MG63 (cell line): ENCODE data around the gene CCDC83. TPM values are rescaled to one million over a fixed set of nuclear protein-coding genes. Genes with fewer than 3 reads are reported as not detected.
"Not testable (repeated sequence)": the region's sequence is repeated elsewhere in the genome, so short reads cannot be mapped to it uniquely, and the experiment has no call there.

Experiments used
- DNase-seq: peaks from one replicate; pipeline ENCODE4 v3.0.0-alpha.2; 2020
- H3K27me3 ChIP-seq: fragments of 250-450 bp; sonication (Bioruptor Pico); 2 replicates; pipeline ENCODE4 v1.5.1; 2020; ENCODE audit warnings: mild to moderate bottlenecking, moderate library complexity
- H3K36me3 ChIP-seq: fragments of 250-450 bp; sonication (Bioruptor Pico); 2 replicates; pipeline ENCODE4 v1.5.1; 2020; ENCODE audit warnings: mild to moderate bottlenecking, moderate library complexity
- H3K4me3 ChIP-seq: fragments of 250-450 bp; sonication (Bioruptor Pico); 2 replicates; pipeline ENCODE4 v1.5.1; 2020; ENCODE audit warnings: mild to moderate bottlenecking, moderate library complexity
- H3K9me3 ChIP-seq: fragments of 250-450 bp; sonication (Bioruptor Pico); 2 replicates; pipeline ENCODE4 v1.5.1; 2020; ENCODE audit warnings: mild to moderate bottlenecking, moderate library complexity
- total RNA-seq: library from RNA; depleted of rRNA; stranded (reverse); fragments of >200 nt; shearing (Covaris generic); gene quantifications from 2 replicates; pipeline ENCODE4 v1.2.3, GENCODE V29; 2014; ENCODE audit warnings: low replicate concordance

Gene CCDC83
- total RNA-seq, 1 experiment from 2014 or later, result not detected

DNA sequence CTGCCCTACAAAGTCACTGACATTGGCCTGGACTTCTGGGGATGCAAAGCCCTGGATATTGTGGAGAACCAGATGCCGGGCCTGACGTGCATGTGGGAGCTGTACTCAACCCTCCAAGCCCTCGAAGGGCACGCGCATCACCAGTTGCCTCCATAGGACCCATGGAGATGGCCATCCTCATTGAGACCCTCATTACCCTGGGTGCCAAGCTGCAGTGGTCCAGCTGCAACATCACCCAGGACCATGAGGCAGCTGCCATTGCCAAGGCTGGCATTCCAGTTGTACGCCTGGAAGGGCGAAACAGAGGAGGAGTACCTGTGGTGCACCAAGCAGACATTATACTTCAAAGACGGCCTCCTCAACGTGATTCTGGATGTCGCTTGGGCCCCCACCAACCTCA is 1.9 kb downstream of the CCDC83 start:
- H3K9me3 ChIP-seq, result no peaks in the 10 kb centered on the region
- no peak for DNase-seq
- H3K36me3 ChIP-seq, result no peaks in the 10 kb centered on the region
- H3K27me3 ChIP-seq, result no peaks in the 10 kb centered on the region
- no peak overlapping the region for H3K4me3 ChIP-seq

DNA sequence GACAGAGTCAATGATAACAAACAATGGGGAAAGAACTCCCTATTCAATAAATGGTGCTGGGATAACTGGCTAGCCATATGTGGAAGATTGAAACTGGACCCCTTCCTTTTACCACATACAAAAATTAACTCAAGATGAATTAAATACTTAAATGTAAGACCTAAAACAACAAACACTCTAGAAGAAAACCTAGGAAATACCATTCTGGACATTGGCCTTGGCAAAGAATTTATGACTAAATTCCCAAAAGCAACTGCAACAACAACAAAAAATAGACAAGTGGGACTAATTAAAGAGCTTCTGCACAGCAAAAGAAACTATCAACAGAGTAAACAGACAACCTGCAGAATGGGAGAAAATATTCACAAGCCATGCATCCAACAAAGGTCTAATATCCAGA is 4.4 kb downstream of the CCDC83 start:
- H3K36me3 ChIP-seq, DNase-seq, H3K4me3 ChIP-seq, H3K9me3 ChIP-seq, H3K27me3 ChIP-seq: not testable (repeated sequence)

DNA sequence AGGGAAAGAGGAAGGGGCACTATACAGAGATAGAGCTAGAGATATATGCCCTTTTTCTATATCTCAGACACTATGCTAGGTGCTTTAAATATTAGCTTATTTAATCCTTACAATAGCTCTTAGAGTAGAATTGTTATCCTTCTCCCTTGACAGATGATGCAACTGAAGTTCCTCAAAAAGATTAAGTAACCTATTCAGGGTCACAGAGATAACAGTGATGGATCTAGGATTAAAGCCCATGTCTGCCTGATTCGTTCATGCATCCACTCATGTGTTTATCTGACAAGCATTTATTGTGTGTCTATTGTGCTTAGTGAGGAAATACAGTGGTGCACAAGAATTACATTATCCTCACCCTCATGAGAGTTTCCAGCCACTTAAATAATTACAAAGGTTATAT is 8.7 kb downstream of the CCDC83 start:
- H3K4me3 ChIP-seq, result no peak overlapping the region
- no peaks in the 10 kb centered on the region for H3K36me3 ChIP-seq
- DNase-seq, result no peak
- no peaks in the 10 kb centered on the region for H3K27me3 ChIP-seq
- H3K9me3 ChIP-seq, result no peaks in the 10 kb centered on the region

DNA sequence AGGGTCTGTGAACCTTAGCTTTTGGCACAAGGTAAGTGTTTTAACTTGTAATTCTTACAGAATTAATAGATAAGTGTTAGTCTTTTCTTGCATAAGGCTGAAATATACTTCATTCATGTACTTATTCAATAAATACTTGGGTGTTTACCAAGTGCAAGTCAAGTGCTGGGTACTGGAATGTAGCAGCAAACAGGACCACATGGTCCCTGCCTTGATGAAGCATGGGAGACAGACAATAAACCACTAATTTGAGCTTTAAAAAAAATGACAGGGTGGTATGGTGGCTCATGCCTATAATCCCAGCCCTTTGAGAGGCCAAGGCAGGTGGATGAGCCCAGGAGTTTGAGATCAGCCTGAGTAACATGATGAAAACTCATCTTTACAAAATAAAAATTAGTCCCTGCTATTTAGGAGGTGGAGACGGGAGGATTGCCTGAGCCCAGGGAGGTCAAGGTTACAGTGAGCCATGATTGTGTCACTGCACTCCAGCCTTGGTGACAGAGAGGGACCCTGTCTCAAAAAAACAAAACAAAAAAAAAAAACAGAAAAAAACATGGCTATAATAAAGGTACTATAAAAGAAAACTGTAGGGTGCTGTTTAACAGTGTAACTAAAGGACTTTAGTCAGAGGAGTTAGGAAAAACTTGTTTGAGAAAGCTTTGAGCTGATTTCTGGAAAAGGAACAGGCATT is 11.1 kb downstream of the CCDC83 start:
- Histone ChIP-seq H3K36me3 (no peaks in the 10 kb centered on the region), H3K27me3 (no peaks in the 10 kb centered on the region), H3K9me3 (no peaks in the 10 kb centered on the region), H3K4me3 (no peak overlapping the region)
- DNase-seq, result no peak

DNA sequence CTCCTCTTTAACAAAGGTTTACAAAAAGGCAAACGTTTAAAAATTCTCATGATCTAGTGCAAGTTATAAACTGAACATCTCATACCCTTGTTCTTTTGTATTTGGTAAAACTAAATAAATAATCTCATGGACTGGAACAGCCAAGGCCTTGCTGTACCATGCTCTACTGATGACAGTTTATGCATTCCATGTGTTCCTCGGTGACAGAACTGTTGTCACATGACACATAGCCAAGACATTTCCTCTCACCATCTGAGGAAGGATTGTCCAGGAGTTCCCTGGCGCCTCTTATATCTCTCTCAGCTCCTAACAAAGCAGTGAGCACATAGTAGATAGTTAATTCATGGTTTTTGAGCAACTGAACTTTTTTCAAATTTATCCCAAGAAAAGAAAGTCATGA is 12.6 kb downstream of the CCDC83 start:
- no peaks in the 10 kb centered on the region for H3K9me3 ChIP-seq
- no peaks in the 10 kb centered on the region for H3K27me3 ChIP-seq
- no peak for DNase-seq
- no peak overlapping the region for H3K4me3 ChIP-seq
- H3K36me3 ChIP-seq, result no peaks in the 10 kb centered on the region

DNA sequence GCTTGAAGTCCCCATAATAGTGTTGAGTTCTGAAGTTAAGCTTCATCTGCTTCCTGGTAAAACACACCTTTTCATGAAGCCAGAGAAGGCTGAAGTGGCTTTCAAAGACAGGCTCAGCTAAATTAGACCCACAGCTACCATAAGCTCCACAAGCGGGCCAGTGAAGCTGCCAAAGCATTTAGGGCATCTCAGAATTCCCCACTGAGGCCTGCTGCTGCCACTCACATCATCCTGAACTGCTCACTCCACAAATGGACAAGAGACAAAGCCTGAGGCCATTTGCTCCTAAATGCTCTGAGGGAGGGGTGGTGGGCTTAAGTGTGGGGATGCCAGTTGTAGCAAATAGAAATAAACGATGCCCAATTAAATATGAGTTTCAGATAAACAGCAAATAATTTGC is 14.6 kb downstream of the CCDC83 start:
- H3K36me3 ChIP-seq, result no peaks in the 10 kb centered on the region
- H3K4me3 ChIP-seq, result no peak overlapping the region
- no peak for DNase-seq
- no peaks in the 10 kb centered on the region for H3K9me3 ChIP-seq
- H3K27me3 ChIP-seq, result no peaks in the 10 kb centered on the region

DNA sequence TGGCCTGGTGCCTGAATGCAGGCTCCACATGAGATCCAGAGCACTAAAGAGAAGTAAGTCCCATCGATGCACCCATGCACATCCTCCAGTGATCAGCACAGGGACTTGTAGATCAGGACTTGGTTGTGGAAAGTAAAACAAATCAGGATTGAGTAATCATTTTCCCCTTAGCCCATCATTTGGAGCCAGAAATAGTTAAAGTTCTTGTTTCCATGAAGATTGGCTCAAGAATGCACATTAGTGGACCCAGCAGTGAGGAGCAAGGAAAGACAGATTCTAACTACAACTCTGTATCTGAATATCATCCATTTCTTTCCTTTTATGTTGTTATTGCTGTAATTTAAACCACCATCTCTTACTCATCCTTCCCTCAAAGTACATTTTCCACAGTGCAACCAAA is 19.1 kb downstream of the CCDC83 start:
- DNase-seq, result no peak
- Histone ChIP-seq H3K4me3 (no peak overlapping the region), H3K36me3 (no peaks in the 10 kb centered on the region), H3K9me3 (no peaks in the 10 kb centered on the region), H3K27me3 (no peaks in the 10 kb centered on the region)

DNA sequence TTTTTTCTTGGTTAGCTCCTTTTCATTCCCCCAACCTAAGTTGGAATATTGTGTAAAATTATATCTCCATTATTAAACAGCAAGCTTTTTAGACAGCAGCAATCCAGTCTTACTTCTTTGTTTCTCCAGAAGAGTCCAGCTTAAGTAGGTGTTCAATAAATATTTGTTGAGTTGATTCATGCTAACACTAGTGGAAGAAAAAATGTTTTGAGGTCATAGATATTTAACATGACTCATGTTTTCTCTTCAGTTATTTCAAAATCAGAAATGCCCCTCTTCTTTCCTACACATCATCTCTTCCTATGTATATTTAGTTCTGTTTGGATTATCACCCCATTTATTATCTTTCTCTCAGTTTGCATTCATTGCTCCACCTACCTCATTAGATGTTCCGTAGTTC is 20.3 kb downstream of the CCDC83 start:
- Histone ChIP-seq H3K4me3 (no peak overlapping the region), H3K27me3 (no peaks in the 10 kb centered on the region), H3K9me3 (no peaks in the 10 kb centered on the region), H3K36me3 (no peaks in the 10 kb centered on the region)
- DNase-seq, result no peak

DNA sequence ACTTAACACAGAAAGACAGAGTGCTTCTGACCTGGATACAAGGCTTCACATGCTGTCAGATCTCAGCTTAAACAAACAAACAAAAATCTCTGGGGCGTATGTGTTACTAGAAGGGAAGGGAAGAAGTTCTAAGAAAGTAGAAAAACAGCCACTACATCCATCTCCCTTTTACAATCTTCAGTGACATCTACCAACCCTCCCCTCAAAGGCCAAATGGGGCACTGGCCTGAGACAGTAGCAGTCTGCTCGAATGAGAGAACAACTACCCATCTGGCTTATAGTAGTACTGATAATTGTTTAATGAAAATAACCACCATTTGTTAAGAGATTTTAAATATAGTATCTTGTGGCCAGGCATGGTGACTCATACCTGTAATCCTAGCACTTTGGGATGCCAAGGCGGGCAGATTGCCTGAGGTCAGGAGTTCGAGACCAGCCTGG is 29.4 kb downstream of the CCDC83 start:
- Histone ChIP-seq H3K4me3 (no peak overlapping the region), H3K9me3 (no peaks in the 10 kb centered on the region), H3K27me3 (no peaks in the 10 kb centered on the region), H3K36me3 (no peaks in the 10 kb centered on the region)
- peak; percentile 63 for DNase-seq

DNA sequence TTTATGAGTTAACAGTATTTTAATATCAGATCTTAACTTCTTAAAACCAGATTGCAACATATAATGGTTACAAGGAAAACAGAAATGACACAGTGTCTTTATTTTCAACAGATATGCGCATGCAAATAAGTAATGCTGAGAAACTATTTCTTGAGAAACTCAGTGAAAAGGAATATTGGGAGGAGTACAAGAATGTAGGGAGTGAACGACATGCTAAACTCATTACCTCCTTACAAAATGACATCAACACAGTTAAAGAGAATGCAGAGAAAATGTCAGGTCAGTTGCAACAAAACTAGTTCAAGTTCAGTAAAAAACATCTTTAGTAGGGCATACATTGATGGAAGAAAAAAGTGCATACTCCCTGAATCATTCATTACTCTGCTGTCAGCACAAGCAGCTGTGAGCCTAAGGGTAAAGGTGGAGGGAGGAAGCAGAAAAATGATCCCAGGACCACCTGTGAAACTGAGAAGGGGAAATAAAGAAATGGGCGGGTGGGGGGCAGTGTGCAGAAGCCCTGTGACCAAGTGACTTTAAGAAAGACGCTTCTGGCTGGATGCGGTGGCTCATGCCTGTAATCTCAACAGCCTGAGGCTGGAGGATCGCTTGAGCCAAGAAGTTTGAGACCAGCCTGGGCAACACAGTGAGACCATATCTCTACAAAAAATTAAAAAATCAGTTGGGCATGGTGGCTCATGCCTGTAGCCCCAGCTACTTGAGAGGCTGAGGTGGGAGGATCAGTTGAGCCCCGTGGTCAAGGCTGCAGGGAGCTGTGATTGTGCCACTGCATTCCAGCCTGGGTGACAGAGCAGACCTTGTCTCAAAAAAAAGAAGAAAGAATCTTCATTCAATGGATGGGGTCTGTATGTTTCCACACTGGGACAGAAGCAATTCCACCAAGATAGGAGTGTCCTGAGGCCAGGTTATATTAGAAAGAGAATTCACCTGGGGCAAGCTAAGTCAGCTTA is 31.2 kb downstream of the CCDC83 start:
- no peak overlapping the region for H3K4me3 ChIP-seq
- no peaks in the 10 kb centered on the region for H3K36me3 ChIP-seq
- H3K9me3 ChIP-seq, result no peaks in the 10 kb centered on the region
- no peaks in the 10 kb centered on the region for H3K27me3 ChIP-seq
- no peak for DNase-seq

DNA sequence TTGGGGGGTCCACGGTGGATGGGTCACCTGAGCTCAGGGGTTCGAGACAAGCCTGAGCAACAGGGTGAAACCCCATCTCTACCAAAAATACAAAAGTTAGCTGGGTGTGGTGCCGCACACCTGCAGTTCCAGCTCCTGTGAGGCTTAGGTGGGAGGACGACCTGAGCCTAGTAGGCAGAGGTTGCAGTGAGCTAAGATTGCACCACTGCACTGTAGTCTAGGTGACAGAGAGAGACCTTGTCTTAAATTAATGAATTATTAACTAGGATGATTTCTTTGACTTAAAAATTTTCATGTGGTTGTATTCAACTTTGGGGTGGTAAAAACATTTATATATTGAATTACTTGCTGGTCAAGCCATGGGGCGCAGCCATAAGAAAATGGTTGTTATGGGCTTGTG is 33.9 kb downstream of the CCDC83 start:
- H3K9me3 ChIP-seq, result no peaks in the 10 kb centered on the region
- DNase-seq, result no peak
- no peaks in the 10 kb centered on the region for H3K36me3 ChIP-seq
- H3K4me3 ChIP-seq, result no peak overlapping the region
- H3K27me3 ChIP-seq, result no peaks in the 10 kb centered on the region

DNA sequence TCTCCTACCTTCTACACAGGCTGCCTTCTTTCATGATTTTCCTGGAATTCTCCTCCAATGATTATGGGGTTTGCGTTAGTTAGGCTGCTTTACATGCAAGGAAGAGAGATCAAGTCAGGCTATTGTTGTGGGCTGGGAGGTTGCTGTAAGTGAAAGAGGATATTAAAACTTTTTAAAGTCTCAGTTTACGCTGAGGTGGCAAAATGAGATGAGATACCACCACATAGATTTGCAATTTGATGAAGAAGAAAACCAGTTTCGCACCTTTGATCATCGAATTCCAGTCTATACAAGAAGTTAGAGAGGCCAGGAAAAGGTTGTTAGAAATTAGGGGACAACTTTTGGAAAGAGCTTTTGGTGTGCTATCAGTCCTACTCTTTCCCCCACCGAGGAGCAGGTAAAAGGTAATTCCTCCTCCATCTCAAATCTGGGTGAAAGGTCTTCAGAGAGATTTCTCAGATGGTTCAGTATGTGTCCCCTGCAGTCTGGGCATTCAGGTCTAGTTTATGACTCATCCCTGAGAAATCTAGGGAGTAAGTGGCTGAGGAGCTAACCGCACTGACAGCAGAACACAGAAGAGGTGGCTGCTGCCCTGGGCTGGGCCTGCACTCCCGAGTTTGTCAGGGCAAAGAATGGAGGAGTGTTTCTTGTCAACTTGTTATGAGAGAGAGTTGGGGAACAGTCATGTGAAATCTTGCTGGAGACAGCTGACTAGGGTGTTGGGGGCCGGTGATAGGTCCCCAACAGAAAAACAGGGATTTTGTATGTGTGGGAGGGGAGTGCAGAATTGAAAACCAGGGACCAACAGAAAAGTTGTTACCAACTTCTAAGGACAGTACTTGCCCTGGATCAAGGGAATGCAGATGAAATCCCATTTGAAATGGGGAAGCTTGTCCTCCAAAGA is 34.7 kb downstream of the CCDC83 start:
- H3K27me3 ChIP-seq, result no peaks in the 10 kb centered on the region
- peak; percentile 52 for DNase-seq

DNA sequence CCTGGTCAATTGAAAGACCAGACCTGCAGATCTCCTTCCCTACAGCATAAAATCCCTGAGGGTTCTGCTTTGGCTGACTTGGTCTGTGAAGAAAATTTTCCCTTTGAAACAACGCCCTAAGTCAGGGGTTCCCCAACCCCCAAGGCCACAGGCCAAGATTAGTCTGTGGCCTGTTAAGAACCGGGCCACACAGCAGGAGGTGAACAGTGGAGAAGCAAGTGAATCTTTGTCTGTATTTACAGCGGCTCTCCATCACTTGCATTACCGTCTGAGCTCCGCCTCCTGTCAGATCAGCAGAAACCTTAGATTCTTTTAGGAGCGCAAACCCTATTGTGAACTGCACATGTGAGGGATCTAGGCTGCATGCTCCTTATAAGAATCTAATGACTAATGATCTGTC is 38.2 kb downstream of the CCDC83 start:
- no peaks in the 10 kb centered on the region for H3K9me3 ChIP-seq
- DNase-seq, result no peak
- H3K36me3 ChIP-seq, result no peaks in the 10 kb centered on the region
- H3K4me3 ChIP-seq, result no peak overlapping the region
- no peaks in the 10 kb centered on the region for H3K27me3 ChIP-seq

More for the DNA sequence above, 34.7 kb downstream of the CCDC83 start:
- Histone ChIP-seq H3K36me3 (no peaks in the 10 kb centered on the region), H3K9me3 (no peaks in the 10 kb centered on the region), H3K4me3 (no peak overlapping the region)

DNA sequence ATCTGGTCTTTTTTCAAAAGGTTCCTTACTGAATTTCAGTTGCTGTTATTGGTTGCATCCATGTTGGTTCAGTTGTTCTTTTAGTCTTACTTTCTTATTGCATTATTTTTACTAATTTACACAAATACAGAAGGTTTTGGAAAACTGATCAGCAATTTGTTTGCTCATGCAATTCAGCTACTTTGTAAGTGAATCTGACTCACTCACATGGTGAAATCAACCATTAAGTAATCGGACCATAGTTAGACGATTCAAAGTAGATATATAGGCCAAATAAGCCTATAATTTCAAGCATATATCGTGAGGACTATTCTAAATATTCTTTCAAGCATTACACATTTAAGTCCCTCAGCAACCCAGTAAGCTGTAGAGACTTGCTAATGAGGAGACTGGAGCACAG is 41.7 kb downstream of the CCDC83 start:
- DNase-seq, result no peak
- no peaks in the 10 kb centered on the region for H3K36me3 ChIP-seq
- no peaks in the 10 kb centered on the region for H3K9me3 ChIP-seq
- H3K4me3 ChIP-seq, result no peak overlapping the region
- H3K27me3 ChIP-seq, result no peaks in the 10 kb centered on the region

DNA sequence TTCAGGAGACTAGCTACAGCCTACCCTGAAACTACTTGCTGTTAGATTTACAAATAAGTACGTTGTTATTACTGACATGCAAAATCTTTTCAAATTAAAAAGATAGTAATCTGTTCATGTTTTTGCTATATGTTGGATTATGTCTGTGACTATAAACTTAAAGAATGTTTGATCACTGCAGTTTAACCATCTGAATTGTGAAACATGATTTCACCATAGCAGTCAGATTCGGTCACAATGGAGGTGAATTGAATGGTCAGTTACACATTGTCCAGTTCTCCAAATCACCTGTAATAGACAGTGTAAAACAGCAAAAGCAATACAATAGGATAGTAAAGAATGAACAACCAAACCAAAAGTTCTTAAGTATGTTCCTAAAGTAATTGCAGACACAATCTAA is 43.3 kb downstream of the CCDC83 start:
- no peaks in the 10 kb centered on the region for H3K9me3 ChIP-seq
- no peaks in the 10 kb centered on the region for H3K27me3 ChIP-seq
- H3K36me3 ChIP-seq, result no peaks in the 10 kb centered on the region
- no peak overlapping the region for H3K4me3 ChIP-seq
- DNase-seq, result no peak

DNA sequence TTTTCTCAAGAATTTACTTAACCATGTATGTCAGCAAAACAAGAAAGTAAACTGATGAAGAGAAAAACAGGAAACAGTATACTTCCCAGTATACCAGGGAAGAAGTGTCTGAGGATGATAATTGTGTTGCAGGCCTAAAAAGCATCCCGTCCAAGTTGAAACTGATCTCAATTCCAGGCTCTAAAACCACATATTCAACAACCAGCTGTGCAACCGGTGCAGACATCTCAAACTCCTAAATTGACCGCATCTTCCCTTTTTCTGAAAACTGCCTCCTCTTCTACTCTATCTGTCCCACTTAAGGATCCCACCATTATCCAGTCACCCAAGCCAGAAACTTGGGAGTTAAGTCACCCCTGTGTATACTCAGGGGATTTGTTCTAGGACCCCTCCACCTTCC is 47.2 kb downstream of the CCDC83 start:
- H3K27me3 ChIP-seq, result no peaks in the 10 kb centered on the region
- H3K4me3 ChIP-seq, result no peak overlapping the region
- H3K36me3 ChIP-seq, result no peaks in the 10 kb centered on the region
- no peak for DNase-seq
- H3K9me3 ChIP-seq, result no peaks in the 10 kb centered on the region

DNA sequence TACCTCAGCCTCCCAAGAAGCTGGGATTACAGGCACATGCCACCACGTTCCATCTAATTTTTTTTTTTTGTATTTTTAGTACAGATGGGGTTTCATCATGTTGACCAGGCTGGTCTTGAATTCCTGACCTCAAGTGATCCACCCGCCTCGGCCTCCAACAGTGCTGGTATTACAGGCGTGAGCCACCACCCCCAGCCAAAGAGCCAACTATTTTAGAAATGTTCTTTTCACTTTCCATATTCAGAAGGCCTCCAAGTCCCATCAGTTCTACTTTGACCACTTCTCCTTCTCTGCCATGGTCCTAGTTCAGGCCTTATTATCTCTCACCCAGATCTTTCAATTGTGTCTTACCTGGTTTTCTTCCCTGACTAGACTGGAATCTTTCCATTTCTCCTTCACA is 48.2 kb downstream of the CCDC83 start:
- Histone ChIP-seq H3K9me3 (no peaks in the 10 kb centered on the region), H3K36me3 (no peaks in the 10 kb centered on the region), H3K27me3 (no peaks in the 10 kb centered on the region), H3K4me3 (no peak overlapping the region)
- DNase-seq, result no peak
